PC-3 (cell line): ENCODE measurements around the gene DHRS2. TPM values are rescaled to one million over a fixed set of nuclear protein-coding genes. Genes with fewer than 3 reads are reported as not detected.

Experiments used
- ATAC-seq: fragments of 200-7000 bp; cut with Tn5 transposase; 2 replicates; pipeline ENCODE4 v1.9.1; 2020; ENCODE audit warnings: mild to moderate bottlenecking, moderate library complexity
- BruUV-seq: library from RNA; stranded (reverse); fragments of 400-500 nt; replicated peaks from 2 replicates; lab custom pipeline; 2021; lab: Mats Ljungman, UMichigan
- CTCF ChIA-PET: fragments of 300-600 bp; sonication (Branson Sonifier 250); formaldehyde crosslinking; loops from one replicate; lab custom pipeline; 2022; ENCODE audit warnings: antibody characterized with exemption; lab: Charles Lee
- POLR2A ChIA-PET: fragments of 300-600 bp; sonication (Branson Sonifier 250); formaldehyde crosslinking; loops from one replicate; lab custom pipeline; 2022; ENCODE audit warnings: antibody characterized with exemption; ENCODE audit not compliant: unreplicated experiment; lab: Charles Lee
- DNase-seq: peaks from one replicate; pipeline ENCODE4 v3.0.0-alpha.2; 2015
- H2AFZ ChIP-seq: fragments of 300-600 bp; sonication (generic); 2 replicates; pipeline ENCODE4 v1.6.0; 2016; ENCODE audit warnings: antibody characterized with exemption, low read length
- H3F3A ChIP-seq: fragments of 300-600 bp; sonication (generic); one replicate; pipeline ENCODE4 v1.6.0; 2017; ENCODE audit warnings: antibody characterized with exemption, low read length, control low read depth, mild to moderate bottlenecking; ENCODE audit not compliant: unreplicated experiment
- H3K27ac ChIP-seq: fragments of 300-600 bp; sonication (generic); 2 replicates; pipeline ENCODE4 v1.5.1; 2016; ENCODE audit warnings: mild to moderate bottlenecking, low read length
- H3K27me3 ChIP-seq: fragments of 300-600 bp; sonication (generic); 2 replicates; pipeline ENCODE4 v1.6.1; 2016; ENCODE audit warnings: low read length, mixed read lengths
- H3K36me3 ChIP-seq: fragments of 300-600 bp; sonication (generic); 2 replicates; pipeline ENCODE4 v1.6.1; 2016; ENCODE audit warnings: low read depth, mixed run types, low read length, mixed read lengths
- H3K4me1 ChIP-seq: fragments of 300-600 bp; sonication (generic); 2 replicates; pipeline ENCODE4 v1.5.1; 2016; ENCODE audit warnings: low read length; ENCODE audit not compliant: insufficient read depth
- H3K4me2 ChIP-seq: fragments of 300-600 bp; sonication (generic); 2 replicates; pipeline ENCODE4 v1.6.0; 2016; ENCODE audit warnings: low read length
- H3K4me3 ChIP-seq: fragments of 300-600 bp; sonication (generic); 2 replicates; pipeline ENCODE4 v1.5.1; 2016; ENCODE audit warnings: mild to moderate bottlenecking, low read length, mixed read lengths
- H3K79me2 ChIP-seq: fragments of 300-600 bp; sonication (generic); 2 replicates; pipeline ENCODE4 v1.6.1; 2017; ENCODE audit warnings: low read length, mixed read lengths
- H3K9ac ChIP-seq: fragments of 300-600 bp; sonication (generic); 2 replicates; pipeline ENCODE4 v1.6.0; 2016; ENCODE audit warnings: mild to moderate bottlenecking, low read length
- H3K9me2 ChIP-seq: fragments of 300-600 bp; sonication (generic); replicated peaks from 2 replicates; pipeline ENCODE4 v1.6.1; 2016; ENCODE audit warnings: mixed run types, low read length, mixed read lengths
- H3K9me3 ChIP-seq: fragments of 300-600 bp; sonication (generic); 2 replicates; pipeline ENCODE4 v1.6.1; 2016; ENCODE audit warnings: low read length, mixed read lengths
- H4K20me1 ChIP-seq: fragments of 300-600 bp; sonication (generic); 2 replicates; pipeline ENCODE4 v1.6.1; 2016; ENCODE audit warnings: low read length, mixed read lengths
- EZH2 ChIP-seq: fragments of 300-600 bp; sonication (generic); IDR thresholded peaks from one replicate; pipeline ENCODE4 v1.6.1; 2017; ENCODE audit warnings: antibody characterized with exemption, mild to moderate bottlenecking, low read length; ENCODE audit not compliant: unreplicated experiment
- EZH2phosphoT487 ChIP-seq: fragments of 300-600 bp; sonication (generic); IDR thresholded peaks from 2 replicates; pipeline ENCODE4 v1.6.1; 2018; ENCODE audit warnings: mild to moderate bottlenecking, antibody characterized with exemption, low read length, borderline replicate concordance
- intact Hi-C: fragments of 100-400 bp; cut with micrococcal nuclease; formaldehyde crosslinking; loops from 2 replicates; pipeline ENCODE4 v1.9.0; 2023
- total RNA-seq: library from RNA; depleted of rRNA; stranded (reverse); fragments of >200 nt; gene quantifications from 2 replicates; pipeline ENCODE4 v1.2.3, GENCODE V29; 2014
- TF ChIP-seq, protein P1 (sequence below): fragments of 300-600 bp; sonication (generic); conservative IDR thresholded peaks from 2 replicates; pipeline ENCODE4 v1.5.1; 2017; ENCODE audit warnings: antibody characterized with exemption, low read depth, mild to moderate bottlenecking, low read length

Gene DHRS2
- total RNA-seq, 1 experiment from 2014 or later, result 40.9 TPM

DNA sequence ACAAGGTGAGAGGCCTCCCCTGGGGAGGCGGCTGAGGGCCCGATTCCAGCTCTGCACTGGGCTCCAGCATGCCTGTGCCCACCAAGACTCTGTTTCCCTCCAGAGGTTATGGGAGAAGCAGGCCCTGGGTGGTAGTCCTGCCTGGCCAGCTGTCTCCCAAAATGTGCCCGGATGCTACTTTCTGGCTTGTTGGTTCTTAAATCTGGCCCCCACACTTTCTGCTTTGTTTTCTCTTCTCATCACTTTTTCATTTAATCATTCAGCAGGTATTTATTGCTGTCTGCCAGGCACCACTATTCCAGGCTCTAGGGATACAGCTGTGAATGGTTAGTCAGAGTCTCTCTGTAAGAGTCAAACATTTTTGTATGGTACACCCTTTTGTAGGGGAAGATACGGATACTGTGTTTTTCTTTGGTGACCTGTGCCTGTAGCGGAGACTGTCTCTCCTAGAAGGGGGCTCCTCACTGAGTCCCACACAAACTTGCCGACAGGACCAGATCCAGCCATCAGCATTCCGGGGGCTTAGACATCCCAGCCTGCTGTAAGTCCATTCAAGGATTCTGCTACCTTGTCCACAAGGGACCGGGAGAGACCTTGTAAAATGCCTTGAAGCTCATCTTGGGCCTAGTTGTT, 3.8 kb downstream of the DHRS2 start:
- ChIA-PET CTCF (no interaction called here), POLR2A (no interaction called here)
- Histone ChIP-seq H3K9me3 (no peaks in the 10 kb centered on the region), H3K27ac (no peak overlapping the region), H3K36me3 (no peaks in the 10 kb centered on the region), H3K4me3 (no peak overlapping the region), H3K27me3 (no peaks in the 10 kb centered on the region), H3K9me2 (no peaks in the 10 kb centered on the region), H2AFZ (no peak overlapping the region), H3K4me1 (0 out of 2 replicates have a peak, but pooled peaks cover 13% of the 10 kb centered on the region), H3F3A (no peaks in the 10 kb centered on the region), H3K4me2 (peak overlapping the region; percentile 11; the same call in 1 of the 2 replicates), H3K79me2 (no peaks in the 10 kb centered on the region), H4K20me1 (no peaks in the 10 kb centered on the region), H3K9ac (no peak overlapping the region)
- no peak for DNase-seq
- TF ChIP-seq, protein P1, sequence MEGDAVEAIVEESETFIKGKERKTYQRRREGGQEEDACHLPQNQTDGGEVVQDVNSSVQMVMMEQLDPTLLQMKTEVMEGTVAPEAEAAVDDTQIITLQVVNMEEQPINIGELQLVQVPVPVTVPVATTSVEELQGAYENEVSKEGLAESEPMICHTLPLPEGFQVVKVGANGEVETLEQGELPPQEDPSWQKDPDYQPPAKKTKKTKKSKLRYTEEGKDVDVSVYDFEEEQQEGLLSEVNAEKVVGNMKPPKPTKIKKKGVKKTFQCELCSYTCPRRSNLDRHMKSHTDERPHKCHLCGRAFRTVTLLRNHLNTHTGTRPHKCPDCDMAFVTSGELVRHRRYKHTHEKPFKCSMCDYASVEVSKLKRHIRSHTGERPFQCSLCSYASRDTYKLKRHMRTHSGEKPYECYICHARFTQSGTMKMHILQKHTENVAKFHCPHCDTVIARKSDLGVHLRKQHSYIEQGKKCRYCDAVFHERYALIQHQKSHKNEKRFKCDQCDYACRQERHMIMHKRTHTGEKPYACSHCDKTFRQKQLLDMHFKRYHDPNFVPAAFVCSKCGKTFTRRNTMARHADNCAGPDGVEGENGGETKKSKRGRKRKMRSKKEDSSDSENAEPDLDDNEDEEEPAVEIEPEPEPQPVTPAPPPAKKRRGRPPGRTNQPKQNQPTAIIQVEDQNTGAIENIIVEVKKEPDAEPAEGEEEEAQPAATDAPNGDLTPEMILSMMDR, result no peak
- TF ChIP-seq EZH2phosphoT487, result no peak
- TF ChIP-seq EZH2, result no peak
- ATAC-seq, result no peak
- no TSS peak for BruUV-seq
- intact Hi-C loops, result no loop called here

DNA sequence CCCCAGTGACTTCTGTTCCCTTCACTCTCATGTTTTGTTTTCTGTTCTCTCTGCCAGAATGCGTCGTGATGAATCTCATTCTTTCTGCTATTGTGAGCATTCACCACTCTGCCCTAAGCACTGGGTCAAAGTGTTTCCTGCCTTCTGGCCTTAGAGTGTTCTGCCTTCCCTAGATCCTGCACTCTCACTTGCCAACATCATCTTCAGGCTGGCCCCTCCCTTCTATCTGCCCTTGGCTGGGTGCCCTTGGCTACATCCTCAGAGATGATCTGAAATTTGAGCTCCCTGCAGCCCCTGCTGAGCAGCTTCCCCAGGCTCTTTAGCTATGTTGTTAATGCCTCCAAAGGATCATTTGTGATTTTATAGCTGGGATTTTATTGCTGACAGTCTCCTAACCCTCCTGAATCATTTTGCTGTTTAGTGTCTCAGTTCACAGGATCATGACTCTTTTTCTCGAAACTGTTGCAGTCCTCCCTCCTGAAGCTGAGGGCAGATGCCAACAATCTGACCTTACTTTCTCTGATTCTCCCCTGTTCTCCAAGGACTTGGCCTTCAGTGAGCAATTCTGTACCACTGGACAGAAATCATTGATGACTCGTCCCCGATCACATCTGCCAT, 4.5 kb downstream of the DHRS2 start:
- ATAC-seq, result peak; percentile 62
- H2AFZ ChIP-seq, result no peak overlapping the region
- POLR2A ChIA-PET, result no interaction called here
- H4K20me1 ChIP-seq, result no peaks in the 10 kb centered on the region
- BruUV-seq, result no TSS peak
- peak; percentile 72 for DNase-seq
- H3K4me1 ChIP-seq, result 0 out of 2 replicates have a peak, but pooled peaks cover 13% of the 10 kb centered on the region
- no peak overlapping the region for H3K9ac ChIP-seq
- H3K79me2 ChIP-seq, result no peaks in the 10 kb centered on the region
- H3K4me2 ChIP-seq, result peak overlapping the region; percentile 11; the same call in 1 of the 2 replicates
- H3K9me3 ChIP-seq, result no peaks in the 10 kb centered on the region
- no peaks in the 10 kb centered on the region for H3F3A ChIP-seq
- CTCF ChIA-PET, result no interaction called here
- intact Hi-C loops, result no loop called here
- TF ChIP-seq EZH2 (no peak), EZH2phosphoT487 (no peak)
- TF ChIP-seq, protein P1, result no peak
- H3K9me2 ChIP-seq, result no peaks in the 10 kb centered on the region
- H3K4me3 ChIP-seq, result no peak overlapping the region
- H3K27ac ChIP-seq, result no peak overlapping the region
- H3K27me3 ChIP-seq, result no peaks in the 10 kb centered on the region
- H3K36me3 ChIP-seq, result no peaks in the 10 kb centered on the region
